ENCODE results near the gene SUMO1.
A peak's percentile ranks its signal among the peaks of the same experiment; 100 is the strongest.

The SUMO1 gene

GRCh38 chr2:202237787-202238233 is 587 bp downstream of the SUMO1 start:
- peak overlapping the region; percentile 97 for H3K4me3 Mint-ChIP-seq
- H3K4me1 Mint-ChIP-seq, result peaks cover 40% of the 10 kb centered on the region
- H3K36me3 Mint-ChIP-seq (ENCODE audit: low read depth), result no peaks in the 10 kb centered on the region
- no peaks in the 10 kb centered on the region for H3K27me3 Mint-ChIP-seq
- peak; percentile 24 for DNase-seq
- no peaks in the 10 kb centered on the region for H3K9me3 Mint-ChIP-seq
- peak overlapping the region; percentile 88 for H3K27ac Mint-ChIP-seq
- peak; percentile 36 for ATAC-seq

GRCh38 chr2:202221873-202222272 is 16.5 kb downstream of the SUMO1 start:
- Mint-ChIP-seq H3K27ac (no peak overlapping the region), H3K9me3 (no peaks in the 10 kb centered on the region), H3K36me3 (ENCODE audit: low read depth) (peaks cover 28% of the 10 kb centered on the region), H3K4me1 (peaks cover 11% of the 10 kb centered on the region), H3K27me3 (no peaks in the 10 kb centered on the region), H3K4me3 (no peak overlapping the region)
- no peak for ATAC-seq
- DNase-seq, result no peak

- peaks cover 15% of the 10 kb centered on the region for H3K36me3 Mint-ChIP-seq (ENCODE audit: low read depth)
- no peak overlapping the region for H3K27ac Mint-ChIP-seq
- H3K4me3 Mint-ChIP-seq, result no peak overlapping the region
- no peaks in the 10 kb centered on the region for H3K9me3 Mint-ChIP-seq
- no peak for ATAC-seq
- no peaks in the 10 kb centered on the region for H3K4me1 Mint-ChIP-seq
- no peaks in the 10 kb centered on the region for H3K27me3 Mint-ChIP-seq
- DNase-seq, result no peak
These were observed 23.2 kb downstream of the SUMO1 start for GRCh38 chr2:202215179-202215578.

GRCh38 chr2:202208526-202208925 is 29.9 kb downstream of the SUMO1 start:
- ATAC-seq (no peak), DNase-seq (no peak)
- Mint-ChIP-seq H3K27ac (no peak overlapping the region), H3K27me3 (no peaks in the 10 kb centered on the region), H3K9me3 (no peaks in the 10 kb centered on the region), H3K4me1 (no peaks in the 10 kb centered on the region), H3K36me3 (ENCODE audit: low read depth) (peaks cover 22% of the 10 kb centered on the region), H3K4me3 (no peak overlapping the region)

GRCh38 chr2:202204855-202205254 is 33.5 kb downstream of the SUMO1 start:
- no peak overlapping the region for H3K4me3 Mint-ChIP-seq
- ATAC-seq, result no peak
- H3K27ac Mint-ChIP-seq, result no peak overlapping the region
- DNase-seq, result no peak
- no peaks in the 10 kb centered on the region for H3K27me3 Mint-ChIP-seq
- H3K9me3 Mint-ChIP-seq, result no peaks in the 10 kb centered on the region
- peaks cover 16% of the 10 kb centered on the region for H3K36me3 Mint-ChIP-seq (ENCODE audit: low read depth)
- H3K4me1 Mint-ChIP-seq, result no peaks in the 10 kb centered on the region

- DNase-seq (no peak), ATAC-seq (no peak)
- Mint-ChIP-seq H3K4me1 (no peaks in the 10 kb centered on the region), H3K9me3 (no peaks in the 10 kb centered on the region), H3K36me3 (ENCODE audit: low read depth) (peaks cover 15% of the 10 kb centered on the region), H3K27me3 (no peaks in the 10 kb centered on the region), H3K27ac (no peak overlapping the region), H3K4me3 (no peak overlapping the region)
These were observed 35.0 kb downstream of the SUMO1 start for GRCh38 chr2:202203348-202203747.

GRCh38 chr2:202201220-202202160 is 36.9 kb downstream of the SUMO1 start:
- DNase-seq (no peak), ATAC-seq (no peak)
- H3K9me3 Mint-ChIP-seq, result no peaks in the 10 kb centered on the region
- H3K4me1 Mint-ChIP-seq, result peaks cover 2% of the 10 kb centered on the region
- peaks cover 6% of the 10 kb centered on the region for H3K36me3 Mint-ChIP-seq (ENCODE audit: low read depth)
- no peak overlapping the region for H3K27ac Mint-ChIP-seq
- H3K27me3 Mint-ChIP-seq, result peaks cover 3% of the 10 kb centered on the region
- no peak overlapping the region for H3K4me3 Mint-ChIP-seq

- H3K4me3 Mint-ChIP-seq, result no peak overlapping the region
- peaks cover 7% of the 10 kb centered on the region for H3K27me3 Mint-ChIP-seq
- H3K36me3 Mint-ChIP-seq (ENCODE audit: low read depth), result no peaks in the 10 kb centered on the region
- peaks cover 2% of the 10 kb centered on the region for H3K4me1 Mint-ChIP-seq
- no peak for ATAC-seq
- no peak overlapping the region for H3K27ac Mint-ChIP-seq
- H3K9me3 Mint-ChIP-seq, result no peaks in the 10 kb centered on the region
- DNase-seq, result no peak
These were observed 41.7 kb downstream of the SUMO1 start for GRCh38 chr2:202196727-202197126.

- Mint-ChIP-seq H3K27me3 (peaks cover 7% of the 10 kb centered on the region), H3K27ac (no peak overlapping the region), H3K4me1 (peaks cover 2% of the 10 kb centered on the region), H3K36me3 (ENCODE audit: low read depth) (no peaks in the 10 kb centered on the region), H3K4me3 (no peak overlapping the region), H3K9me3 (no peaks in the 10 kb centered on the region)
- no peak for ATAC-seq
- no peak for DNase-seq
These were observed 44.0 kb downstream of the SUMO1 start for GRCh38 chr2:202194418-202194817.

- H3K27me3 Mint-ChIP-seq, result peaks cover 8% of the 10 kb centered on the region
- H3K9me3 Mint-ChIP-seq, result no peaks in the 10 kb centered on the region
- no peak for ATAC-seq
- no peak for DNase-seq
- peaks cover 2% of the 10 kb centered on the region for H3K4me1 Mint-ChIP-seq
- H3K4me3 Mint-ChIP-seq, result no peak overlapping the region
- no peak overlapping the region for H3K27ac Mint-ChIP-seq
- H3K36me3 Mint-ChIP-seq (ENCODE audit: low read depth), result no peaks in the 10 kb centered on the region
These were observed 44.5 kb downstream of the SUMO1 start for GRCh38 chr2:202193881-202194353.

- Mint-ChIP-seq H3K36me3 (ENCODE audit: low read depth) (no peaks in the 10 kb centered on the region), H3K9me3 (no peaks in the 10 kb centered on the region), H3K4me1 (peaks cover 2% of the 10 kb centered on the region), H3K27ac (no peak overlapping the region), H3K27me3 (peaks cover 9% of the 10 kb centered on the region), H3K4me3 (no peak overlapping the region)
- no peak for ATAC-seq
- DNase-seq, result no peak
These were observed 45.1 kb downstream of the SUMO1 start for GRCh38 chr2:202193305-202193704.

- H3K4me3 Mint-ChIP-seq, result no peak overlapping the region
- no peaks in the 10 kb centered on the region for H3K36me3 Mint-ChIP-seq (ENCODE audit: low read depth)
- H3K4me1 Mint-ChIP-seq, result no peaks in the 10 kb centered on the region
- no peaks in the 10 kb centered on the region for H3K9me3 Mint-ChIP-seq
- DNase-seq (no peak), ATAC-seq (no peak)
- H3K27me3 Mint-ChIP-seq, result peaks cover 13% of the 10 kb centered on the region
- no peak overlapping the region for H3K27ac Mint-ChIP-seq
These were observed 50.8 kb downstream of the SUMO1 start for GRCh38 chr2:202187570-202187969.

- Mint-ChIP-seq H3K4me1 (no peaks in the 10 kb centered on the region), H3K27me3 (peaks cover 13% of the 10 kb centered on the region), H3K4me3 (no peak overlapping the region), H3K36me3 (ENCODE audit: low read depth) (no peaks in the 10 kb centered on the region), H3K27ac (no peak overlapping the region), H3K9me3 (no peaks in the 10 kb centered on the region)
- ATAC-seq (no peak), DNase-seq (no peak)
These were observed 51.7 kb downstream of the SUMO1 start for GRCh38 chr2:202186641-202187202.

GRCh38 chr2:202185156-202185555 is 53.2 kb downstream of the SUMO1 start:
- Mint-ChIP-seq H3K4me1 (no peaks in the 10 kb centered on the region), H3K36me3 (ENCODE audit: low read depth) (no peaks in the 10 kb centered on the region), H3K4me3 (no peak overlapping the region), H3K27ac (no peak overlapping the region), H3K27me3 (peaks cover 13% of the 10 kb centered on the region), H3K9me3 (no peaks in the 10 kb centered on the region)
- ATAC-seq (no peak), DNase-seq (no peak)

GRCh38 chr2:202184557-202184956 is 53.8 kb downstream of the SUMO1 start:
- ATAC-seq, result no peak
- H3K27ac Mint-ChIP-seq, result no peak overlapping the region

More at GRCh38 chr2:202184557-202184956, 53.8 kb downstream of the SUMO1 start:
- peaks cover 13% of the 10 kb centered on the region for H3K27me3 Mint-ChIP-seq
- H3K36me3 Mint-ChIP-seq (ENCODE audit: low read depth), result no peaks in the 10 kb centered on the region
- DNase-seq, result no peak
- no peaks in the 10 kb centered on the region for H3K9me3 Mint-ChIP-seq
- H3K4me3 Mint-ChIP-seq, result no peak overlapping the region
- H3K4me1 Mint-ChIP-seq, result no peaks in the 10 kb centered on the region
